Activated T-helper 17 cell treated with anti-CD3 and anti-CD28 coated beads, Interleukin-2, amount 50 U/mL, for 72 hours (primary cell): ENCODE data around the gene ACSBG1. TPM values are rescaled to one million over a fixed set of nuclear protein-coding genes. Genes with fewer than 3 reads are reported as not detected.
"Not testable (repeated sequence)": the region's sequence is repeated elsewhere in the genome, so short reads cannot be mapped to it uniquely, and the experiment has no call there.

ENCODE experiments used
- ATAC-seq: fragments of 150-1000 bp; cut with Tn5 transposase; replicated peaks from 2 replicates; pipeline ENCODE4 v1.10.0; 2021; ENCODE audit warnings: mild to moderate bottlenecking, moderate library complexity
- H3K27ac Mint-ChIP-seq: one replicate; pipeline ENCODE4 v1.8.0; 2022; ENCODE audit warnings: mixed read lengths
- H3K27me3 Mint-ChIP-seq: one replicate; pipeline ENCODE4 v1.8.0; 2022; ENCODE audit warnings: mixed read lengths
- H3K36me3 Mint-ChIP-seq: one replicate; pipeline ENCODE4 v1.8.0; 2022; ENCODE audit warnings: low read depth, mild to moderate bottlenecking, mixed read lengths
- H3K4me1 Mint-ChIP-seq: one replicate; pipeline ENCODE4 v1.8.0; 2022; ENCODE audit warnings: mixed read lengths
- H3K4me3 Mint-ChIP-seq: one replicate; pipeline ENCODE4 v1.8.0; 2022; ENCODE audit warnings: mild to moderate bottlenecking, mixed read lengths
- H3K9me3 Mint-ChIP-seq: one replicate; pipeline ENCODE4 v1.8.0; 2022; ENCODE audit warnings: mixed read lengths
- total RNA-seq, 2 donors: library from RNA; stranded (reverse); gene quantifications; one replicate each; pipeline ENCODE4 v1.2.3, GENCODE V29; 2022

The ACSBG1 gene
- total RNA-seq, 2 donors from 2014 or later = not detected

- Mint-ChIP-seq H3K9me3 (no peaks in the 10 kb centered on the region), H3K27ac (no peak overlapping the region), H3K36me3 (peaks cover 88% of the 10 kb centered on the region), H3K4me1 (no peaks in the 10 kb centered on the region), H3K4me3 (no peak overlapping the region), H3K27me3 (no peaks in the 10 kb centered on the region)
- no peak for ATAC-seq
These were observed 75.0 kb downstream of the ACSBG1 start for GRCh38 chr15:78159395-78159794.

GRCh38 chr15:78157203-78157602 is 77.2 kb downstream of the ACSBG1 start:
- Mint-ChIP-seq H3K27ac (no peak overlapping the region), H3K27me3 (no peaks in the 10 kb centered on the region), H3K36me3 (peaks cover 80% of the 10 kb centered on the region), H3K4me3 (no peak overlapping the region), H3K9me3 (no peaks in the 10 kb centered on the region), H3K4me1 (peaks cover 4% of the 10 kb centered on the region)
- no peak for ATAC-seq

GRCh38 chr15:78156653-78157052 is 77.7 kb downstream of the ACSBG1 start:
- no peak for ATAC-seq
- no peak overlapping the region for H3K4me3 Mint-ChIP-seq
- no peak overlapping the region for H3K27ac Mint-ChIP-seq
- no peaks in the 10 kb centered on the region for H3K9me3 Mint-ChIP-seq
- peaks cover 75% of the 10 kb centered on the region for H3K36me3 Mint-ChIP-seq
- peaks cover 4% of the 10 kb centered on the region for H3K4me1 Mint-ChIP-seq
- H3K27me3 Mint-ChIP-seq = no peaks in the 10 kb centered on the region

- H3K27ac Mint-ChIP-seq = no peak overlapping the region
- H3K36me3 Mint-ChIP-seq = peaks cover 72% of the 10 kb centered on the region
- no peaks in the 10 kb centered on the region for H3K27me3 Mint-ChIP-seq
- H3K4me3 Mint-ChIP-seq = no peak overlapping the region
- H3K9me3 Mint-ChIP-seq = no peaks in the 10 kb centered on the region
- peaks cover 12% of the 10 kb centered on the region for H3K4me1 Mint-ChIP-seq
- no peak for ATAC-seq
These were observed 78.9 kb downstream of the ACSBG1 start for GRCh38 chr15:78155355-78155939.

- no peak overlapping the region for H3K4me3 Mint-ChIP-seq
- H3K27ac Mint-ChIP-seq = no peak overlapping the region
- H3K27me3 Mint-ChIP-seq = no peaks in the 10 kb centered on the region
- no peaks in the 10 kb centered on the region for H3K9me3 Mint-ChIP-seq
- no peak for ATAC-seq
- H3K4me1 Mint-ChIP-seq = peaks cover 14% of the 10 kb centered on the region
- H3K36me3 Mint-ChIP-seq = peaks cover 70% of the 10 kb centered on the region
These were observed 79.4 kb downstream of the ACSBG1 start for GRCh38 chr15:78154955-78155354.

GRCh38 chr15:78151075-78151474 is 83.3 kb downstream of the ACSBG1 start:
- peaks cover 34% of the 10 kb centered on the region for H3K36me3 Mint-ChIP-seq
- not testable (repeated sequence) for H3K9me3 Mint-ChIP-seq, H3K27me3 Mint-ChIP-seq, ATAC-seq
- H3K4me3 Mint-ChIP-seq = peak overlapping the region; percentile 93
- peak overlapping the region; percentile 39 for H3K27ac Mint-ChIP-seq
- peaks cover 22% of the 10 kb centered on the region for H3K4me1 Mint-ChIP-seq

- no peaks in the 10 kb centered on the region for H3K9me3 Mint-ChIP-seq
- peaks cover 24% of the 10 kb centered on the region for H3K36me3 Mint-ChIP-seq
- H3K27ac Mint-ChIP-seq = peak overlapping the region; percentile 95
- H3K27me3 Mint-ChIP-seq = no peaks in the 10 kb centered on the region
- peaks cover 22% of the 10 kb centered on the region for H3K4me1 Mint-ChIP-seq
- peak overlapping the region; percentile 93 for H3K4me3 Mint-ChIP-seq
- ATAC-seq = no peak
These were observed 84.3 kb downstream of the ACSBG1 start for GRCh38 chr15:78149805-78150751.

GRCh38 chr15:78149068-78149804 is 85.1 kb downstream of the ACSBG1 start, which contains the start of gene IDH3A:
Gene IDH3A (plus strand): TSS chr15:78149362. CDS start chr15:78149404, 42 bp downstream.
- Mint-ChIP-seq H3K36me3 (peaks cover 20% of the 10 kb centered on the region), H3K9me3 (no peaks in the 10 kb centered on the region)
- ATAC-seq = peak; percentile 96

GRCh38 chr15:78148392-78149067 is 85.8 kb downstream of the ACSBG1 start:
- H3K4me3 Mint-ChIP-seq = peak overlapping the region; percentile 93
- peaks cover 19% of the 10 kb centered on the region for H3K36me3 Mint-ChIP-seq
- H3K9me3 Mint-ChIP-seq = no peaks in the 10 kb centered on the region
- H3K4me1 Mint-ChIP-seq = peaks cover 22% of the 10 kb centered on the region
- no peaks in the 10 kb centered on the region for H3K27me3 Mint-ChIP-seq
- peak overlapping the region; percentile 91 for H3K27ac Mint-ChIP-seq
- ATAC-seq = peak; percentile 8

More at GRCh38 chr15:78149068-78149804, 85.1 kb downstream of the ACSBG1 start, which contains the start of gene IDH3A:
- Mint-ChIP-seq H3K4me1 (peaks cover 22% of the 10 kb centered on the region), H3K27ac (peak within 1 kb of the TSS; percentile 95), H3K4me3 (peak within 1 kb of the TSS; percentile 93), H3K27me3 (no peaks in the 10 kb centered on the region)

GRCh38 chr15:78147566-78147965 is 86.8 kb downstream of the ACSBG1 start:
- peaks cover 17% of the 10 kb centered on the region for H3K4me1 Mint-ChIP-seq

GRCh38 chr15:78146425-78147154 is 87.8 kb downstream of the ACSBG1 start:
- Mint-ChIP-seq H3K4me3 (peak overlapping the region; percentile 93), H3K27ac (no peak overlapping the region), H3K9me3 (no peaks in the 10 kb centered on the region), H3K36me3 (peaks cover 6% of the 10 kb centered on the region), H3K27me3 (no peaks in the 10 kb centered on the region), H3K4me1 (peaks cover 17% of the 10 kb centered on the region)
- no peak for ATAC-seq

More at GRCh38 chr15:78147566-78147965, 86.8 kb downstream of the ACSBG1 start:
- no peak for ATAC-seq
- Mint-ChIP-seq H3K36me3 (peaks cover 9% of the 10 kb centered on the region), H3K27me3 (no peaks in the 10 kb centered on the region), H3K27ac (peak overlapping the region; percentile 91), H3K9me3 (no peaks in the 10 kb centered on the region), H3K4me3 (peak overlapping the region; percentile 93)

- no peaks in the 10 kb centered on the region for H3K36me3 Mint-ChIP-seq
- no peaks in the 10 kb centered on the region for H3K27me3 Mint-ChIP-seq
- H3K9me3 Mint-ChIP-seq = no peaks in the 10 kb centered on the region
- no peak for ATAC-seq
- no peak overlapping the region for H3K4me3 Mint-ChIP-seq
- H3K4me1 Mint-ChIP-seq = peaks cover 1% of the 10 kb centered on the region
- H3K27ac Mint-ChIP-seq = no peak overlapping the region
These were observed 92.0 kb downstream of the ACSBG1 start for GRCh38 chr15:78142332-78142731.

GRCh38 chr15:78140292-78140691 is 94.1 kb downstream of the ACSBG1 start:
- no peaks in the 10 kb centered on the region for H3K4me1 Mint-ChIP-seq
- H3K36me3 Mint-ChIP-seq = no peaks in the 10 kb centered on the region
- ATAC-seq = no peak
- H3K9me3 Mint-ChIP-seq = no peaks in the 10 kb centered on the region
- H3K27ac Mint-ChIP-seq = no peak overlapping the region
- H3K27me3 Mint-ChIP-seq = no peaks in the 10 kb centered on the region
- no peak overlapping the region for H3K4me3 Mint-ChIP-seq
